SH-SY5Y (cell line): ENCODE data around the gene ASPM.
A peak's percentile ranks its signal among the peaks of the same experiment; 100 is the strongest.

ENCODE experiments used
- GATA2 ChIP-seq: IDR thresholded peaks from 2 replicates; pipeline ENCODE4 v1.6.1; 2011; ENCODE audit warnings: mild to moderate bottlenecking, low read depth, low read length
- GATA3 ChIP-seq: IDR thresholded peaks from 2 replicates; pipeline ENCODE4 v1.6.1; 2011; ENCODE audit warnings: low read depth, mild to moderate bottlenecking, low read length, moderate library complexity

Gene ASPM

DNA sequence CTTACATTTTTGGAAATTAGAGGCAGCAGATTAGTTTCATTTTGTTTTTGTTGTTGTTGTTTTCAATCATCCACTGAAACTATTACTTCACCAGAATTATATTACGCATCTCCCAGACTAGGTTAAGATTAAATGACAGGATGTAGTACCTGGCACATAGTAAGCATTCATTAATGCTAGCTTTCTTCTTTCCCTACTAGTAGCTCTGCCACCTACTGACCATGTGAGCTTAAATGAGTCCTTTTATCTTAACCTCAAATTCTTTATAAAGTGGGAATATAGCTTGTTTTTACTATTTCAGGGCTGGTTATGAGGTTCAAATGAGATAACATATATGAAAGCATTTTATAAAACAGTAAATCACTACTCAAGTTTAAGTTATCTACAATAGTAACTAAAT is 10.2 kb upstream of the ASPM start:
- TF ChIP-seq GATA3 (no peak), GATA2 (no peak)

DNA sequence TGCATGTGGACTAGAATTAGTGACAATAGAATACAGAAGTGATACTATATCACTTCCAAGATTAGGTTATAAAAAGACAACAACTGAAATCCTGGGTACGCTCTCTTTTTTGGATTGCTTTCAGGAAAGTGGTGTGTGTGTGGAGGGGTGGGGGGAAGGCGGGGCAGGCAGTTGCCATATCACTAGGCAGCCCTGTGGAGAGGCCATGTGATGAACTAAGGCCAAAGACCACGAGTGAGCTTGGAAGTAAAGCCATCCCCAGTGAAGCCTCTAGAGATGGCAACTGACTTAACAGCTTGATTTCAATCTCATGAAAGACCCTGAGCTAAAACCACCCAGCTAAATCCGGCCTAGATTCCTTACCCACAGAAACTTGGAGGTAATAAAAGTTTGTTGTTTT is 6.2 kb upstream of the ASPM start:
- TF ChIP-seq GATA3 (no peak), GATA2 (no peak)

DNA sequence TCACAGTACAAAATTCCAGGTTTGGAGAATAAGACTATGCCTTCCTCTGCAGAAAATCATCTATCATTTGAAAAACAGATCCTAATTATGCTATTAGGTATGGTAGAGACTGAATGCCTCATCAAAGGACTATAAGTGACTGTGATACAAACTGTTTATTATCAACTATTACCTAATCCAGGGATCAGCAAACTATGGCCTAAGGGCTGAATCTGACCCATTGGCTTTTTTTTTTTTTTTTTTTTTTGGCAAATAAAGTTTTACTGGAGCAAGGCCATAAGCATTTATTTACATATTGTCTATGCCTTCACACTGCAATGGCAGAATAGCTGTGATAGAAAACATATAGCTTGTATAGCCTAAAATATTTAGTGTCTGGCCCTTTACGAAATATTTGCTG is 4.7 kb upstream of the ASPM start:
- TF ChIP-seq GATA3 (no peak), GATA2 (no peak)

DNA sequence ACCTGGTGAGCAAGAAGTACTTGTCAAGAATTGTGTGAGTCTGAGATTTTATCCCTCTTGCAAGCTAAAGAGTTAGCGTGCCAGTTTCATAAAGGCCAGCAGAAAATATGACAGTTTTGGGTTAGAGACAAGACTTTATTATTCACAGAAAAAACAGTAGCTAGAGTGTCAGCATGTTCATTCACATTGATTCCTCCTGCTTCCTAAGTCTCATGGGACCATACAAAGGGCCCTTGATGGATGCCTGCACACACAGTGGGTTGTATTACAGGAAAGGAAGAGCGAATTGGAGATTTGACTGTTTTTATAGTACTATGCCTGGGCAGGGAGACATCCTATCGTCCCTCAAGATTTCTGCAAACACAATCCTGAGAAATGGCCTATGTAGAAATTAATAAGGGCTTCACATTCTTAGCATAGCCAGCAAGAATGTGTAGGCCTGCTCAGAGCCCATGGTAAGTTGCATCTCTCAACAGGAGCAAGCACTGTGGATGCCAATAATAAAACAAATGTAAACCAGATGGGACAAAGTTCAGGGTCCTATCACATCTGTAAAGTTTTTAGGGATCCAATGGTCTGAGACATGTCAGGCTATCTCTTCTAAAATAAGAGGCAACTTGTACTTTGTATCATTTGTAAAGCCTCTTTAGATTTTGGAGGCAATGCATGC is 4.0 kb upstream of the ASPM start:
- TF ChIP-seq GATA3 = no peak
- no peak for TF ChIP-seq GATA2

DNA sequence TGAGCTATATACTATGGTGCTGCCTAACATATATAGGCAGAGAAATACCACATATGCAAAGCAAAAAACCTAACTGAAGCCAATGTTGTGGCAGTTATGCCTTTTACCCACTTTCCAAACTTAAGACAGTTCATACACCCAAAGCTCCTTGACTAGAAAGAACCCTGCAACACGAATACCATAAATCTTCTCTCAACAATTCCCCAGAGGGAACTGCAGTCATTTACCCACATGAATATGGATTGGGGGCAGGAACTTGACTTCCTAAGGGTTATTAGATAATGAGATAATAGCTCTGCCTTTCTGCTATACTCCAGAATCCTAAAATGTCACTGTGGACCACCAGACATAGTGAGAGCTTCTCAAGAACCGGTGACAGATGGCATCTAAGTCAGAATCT is 2.9 kb upstream of the ASPM start:
- TF ChIP-seq GATA2 = no peak

DNA sequence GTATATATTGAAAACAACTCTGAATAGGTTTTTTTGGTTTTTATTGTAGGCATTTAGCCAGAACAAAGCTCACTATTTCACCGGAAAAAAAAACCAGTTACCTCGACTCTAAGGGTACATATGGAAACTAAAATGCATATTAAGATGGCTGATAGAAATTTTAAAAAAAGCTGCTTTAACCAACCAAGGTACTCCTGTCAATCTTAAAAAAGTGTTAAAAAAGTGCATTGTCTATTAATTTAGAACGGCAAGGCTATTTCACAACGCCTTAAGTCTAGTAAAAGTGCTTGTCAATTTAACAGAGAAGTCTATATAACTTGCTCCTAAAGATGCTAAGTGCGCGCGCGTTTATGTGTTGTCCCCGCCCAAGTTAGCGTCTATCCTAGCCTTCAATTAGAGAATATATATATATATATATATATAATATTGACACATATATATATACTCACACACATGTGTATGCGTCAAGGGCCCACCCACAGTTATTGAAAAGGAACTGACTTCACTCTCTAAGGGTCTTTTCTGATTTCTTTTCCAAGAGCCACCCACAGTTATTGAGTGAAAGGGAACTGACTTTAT is 934 bp downstream of the ASPM start:
- TF ChIP-seq GATA3 = no peak

DNA sequence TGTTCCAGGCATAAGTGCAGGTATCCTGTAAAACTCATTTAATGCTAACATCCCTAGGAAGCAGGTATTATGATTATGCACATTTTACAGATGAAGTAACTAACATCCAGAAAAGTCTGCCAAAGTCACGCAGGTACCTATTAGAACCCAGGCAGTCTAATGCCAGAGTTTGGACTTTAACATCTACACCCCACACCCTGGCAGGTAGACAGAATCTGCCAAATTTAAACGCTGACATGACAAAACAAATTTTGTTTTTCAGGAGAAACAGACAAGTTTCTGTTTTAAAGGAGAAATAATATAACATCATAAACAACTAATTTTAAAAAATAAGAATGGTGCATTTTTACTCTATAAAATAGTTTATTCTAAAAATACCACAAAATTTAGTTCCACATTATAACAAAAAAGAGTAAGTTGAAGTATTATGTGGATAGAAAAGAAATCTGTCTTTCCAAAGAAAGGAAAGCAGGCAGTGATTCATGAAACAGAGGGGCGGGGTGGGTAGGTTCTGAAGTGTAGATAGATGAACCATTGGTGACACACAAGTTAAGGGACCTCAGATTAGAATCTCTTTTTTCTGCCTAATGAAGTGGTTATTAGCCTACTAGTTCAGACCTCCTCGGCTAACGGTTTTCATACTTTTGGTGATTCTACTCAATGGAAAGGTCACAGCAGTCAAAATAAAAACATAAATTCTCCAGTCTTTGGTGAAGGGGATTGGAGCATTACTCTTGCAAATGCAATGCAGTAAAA is 1.7 kb downstream of the ASPM start:
- TF ChIP-seq GATA3 = 0 out of 2 replicates have a peak, but pooled peaks have one; percentile 13
- no peak for TF ChIP-seq GATA2

DNA sequence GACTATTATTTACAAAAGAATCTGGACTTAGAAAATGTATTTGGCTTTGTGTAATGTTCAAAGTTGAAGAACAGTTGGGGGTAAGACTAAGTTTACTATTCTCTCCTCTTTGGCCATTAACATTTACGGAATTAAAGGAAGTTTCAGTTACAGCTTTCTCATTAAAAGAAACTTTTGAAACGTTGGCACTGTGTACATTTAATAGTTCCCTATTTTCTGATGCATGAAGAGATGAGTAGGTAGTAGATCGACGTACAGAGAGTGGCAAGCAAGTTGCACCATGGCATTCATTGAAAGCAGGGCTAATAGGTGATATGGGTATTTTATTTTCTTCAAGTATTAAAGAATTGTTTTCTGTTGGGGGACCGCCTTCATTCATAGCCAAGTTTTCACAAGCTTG is 3.2 kb downstream of the ASPM start:
- no peak for TF ChIP-seq GATA3
- TF ChIP-seq GATA2 = no peak

DNA sequence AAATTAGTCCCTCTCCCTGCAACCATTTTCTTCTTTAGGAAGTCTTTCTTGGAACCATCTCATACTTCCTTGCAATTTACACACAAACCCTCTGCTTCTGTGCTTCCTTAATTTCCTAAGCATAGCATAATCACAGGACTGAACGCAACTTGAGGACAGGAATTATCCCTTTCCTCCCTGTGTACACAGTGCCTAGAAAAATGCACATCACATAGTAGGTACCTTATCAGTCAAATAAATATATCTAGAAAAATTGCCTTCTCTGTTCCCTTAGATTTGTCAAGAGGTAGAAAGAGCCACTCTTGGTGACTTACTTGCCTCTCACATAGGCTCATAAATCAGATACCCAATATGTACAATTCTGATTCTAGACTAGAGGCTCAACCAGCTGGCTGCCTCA is 4.9 kb downstream of the ASPM start:
- TF ChIP-seq GATA3 (no peak), GATA2 (no peak)

DNA sequence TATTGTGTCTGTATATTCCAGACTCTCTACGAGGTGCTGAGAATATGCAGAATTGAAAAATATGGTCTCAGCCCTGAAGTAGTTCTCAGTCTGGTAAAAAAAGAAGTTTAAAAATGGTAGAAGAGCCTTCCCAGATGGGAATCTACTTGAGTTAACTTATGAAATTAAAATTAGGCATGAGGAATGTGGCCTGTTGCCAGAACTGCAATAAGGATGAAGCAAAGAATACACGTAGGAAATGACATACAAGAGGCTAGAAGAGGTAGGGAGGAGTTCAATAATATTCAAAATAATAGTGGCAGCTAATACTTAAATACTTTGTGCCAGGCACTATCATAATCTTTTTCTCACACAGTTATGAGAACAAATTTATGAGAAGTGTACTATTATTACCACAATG is 6.3 kb downstream of the ASPM start:
- no peak for TF ChIP-seq GATA3
- no peak for TF ChIP-seq GATA2

DNA sequence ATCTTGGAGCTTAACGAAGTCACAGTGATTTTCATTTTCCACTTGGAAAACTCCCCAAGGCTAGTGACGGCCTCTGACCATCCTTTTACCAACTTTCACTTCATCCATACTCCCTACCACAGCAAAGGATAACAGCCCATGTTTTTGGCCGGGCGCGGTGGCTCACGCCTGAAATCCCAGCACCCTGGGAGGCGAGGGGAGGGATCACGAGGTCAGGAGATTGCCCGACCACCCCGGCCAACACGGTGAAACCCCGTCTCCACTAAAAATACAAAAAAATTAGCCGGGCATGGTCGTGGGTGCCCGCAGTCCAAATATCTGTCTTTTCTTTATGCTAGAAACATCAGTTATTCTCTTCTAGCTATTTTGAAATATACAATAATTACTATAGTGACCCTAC is 7.3 kb downstream of the ASPM start:
- TF ChIP-seq GATA3 (no peak), GATA2 (no peak)

DNA sequence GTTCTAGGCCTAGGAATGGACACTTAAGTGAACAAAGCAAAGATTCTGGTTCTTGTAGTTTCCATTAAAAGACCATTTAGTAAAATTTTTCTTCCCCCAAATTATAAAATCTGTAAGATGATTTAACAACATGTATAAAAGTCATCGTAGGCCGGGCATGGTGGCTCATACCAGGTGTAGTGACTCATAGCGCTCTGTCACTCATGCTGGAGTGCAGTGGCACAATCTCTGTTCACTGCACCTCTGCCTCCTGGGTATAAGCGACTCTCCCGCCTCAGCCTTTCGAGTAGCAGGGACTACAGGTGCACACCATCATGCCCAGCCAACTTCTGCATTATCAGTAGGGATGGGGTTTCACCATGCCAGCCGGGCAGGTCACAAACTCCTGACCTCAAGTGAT is 9.1 kb downstream of the ASPM start:
- TF ChIP-seq GATA2 (no peak), GATA3 (no peak)

DNA sequence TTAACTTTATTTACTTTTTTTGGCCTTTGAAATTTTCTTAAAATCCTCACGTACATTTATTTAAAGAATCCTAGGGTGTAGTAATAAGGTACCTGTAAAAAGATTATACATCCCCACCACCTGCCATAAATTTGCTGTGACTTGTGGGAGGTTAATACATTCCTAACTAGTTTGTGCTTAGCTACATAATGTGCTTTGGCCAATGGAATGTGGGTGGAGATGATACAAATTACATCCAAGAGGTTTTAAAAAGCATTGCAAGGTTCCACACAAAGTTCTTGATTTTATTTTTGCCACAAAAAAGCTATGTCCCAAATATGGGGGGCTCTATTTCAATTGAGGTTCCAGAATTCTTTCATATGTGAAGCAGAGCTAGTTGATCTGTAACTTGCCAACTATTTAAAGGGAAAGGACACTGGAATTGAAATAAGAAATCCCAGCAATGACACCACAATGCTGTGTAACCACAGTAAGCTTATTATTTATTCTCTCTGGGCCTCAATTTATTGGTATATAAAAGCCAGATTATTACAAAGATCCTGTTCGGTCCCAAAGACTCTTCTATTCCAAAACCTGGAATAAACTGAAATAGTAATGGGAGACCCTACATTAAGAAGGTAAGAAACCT is 15.7 kb downstream of the ASPM start:
- TF ChIP-seq GATA2 = no peak
- no peak for TF ChIP-seq GATA3

DNA sequence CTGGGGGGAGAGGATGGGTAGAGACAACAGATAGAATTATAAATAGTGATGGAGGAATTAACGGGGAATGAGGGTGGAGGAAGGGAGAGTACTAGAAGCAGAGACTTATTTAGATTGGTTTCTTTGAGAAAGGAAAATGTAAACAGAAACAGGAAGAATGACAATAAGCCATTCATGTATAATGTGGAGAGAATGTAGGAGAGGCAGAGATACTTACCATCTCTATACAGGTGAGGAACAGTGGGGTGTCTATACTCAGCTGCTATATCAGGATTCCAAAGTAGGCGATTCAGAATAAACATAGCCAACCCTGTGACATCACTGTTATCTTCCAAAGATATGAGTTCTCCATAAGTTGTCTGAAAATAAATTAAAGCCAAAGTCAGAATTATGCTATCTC is 16.8 kb downstream of the ASPM start:
- no peak for TF ChIP-seq GATA2
- no peak for TF ChIP-seq GATA3
